Type B pancreatic cell (in vitro differentiated cells): Measurements from ENCODE around the gene TRPM6. TPM values are rescaled to one million over a fixed set of nuclear protein-coding genes. Genes with fewer than 3 reads are reported as not detected.

Source experiments
- DNase-seq: peaks from one replicate; pipeline ENCODE4 v3.0.0; 2021; ENCODE audit warnings: mixed read lengths; ENCODE audit not compliant: unreplicated experiment; ENCODE audit errors: extremely low spot score
- H3K27ac Mint-ChIP-seq: 2 replicates; pipeline ENCODE4 v1.8.0; 2021; ENCODE audit warnings: mild to moderate bottlenecking, mixed read lengths
- H3K27me3 Mint-ChIP-seq: 2 replicates; pipeline ENCODE4 v1.8.0; 2021; ENCODE audit warnings: mixed read lengths
- H3K36me3 Mint-ChIP-seq: 2 replicates; pipeline ENCODE4 v1.8.0; 2021; ENCODE audit warnings: mixed read lengths
- H3K4me1 Mint-ChIP-seq: one replicate; pipeline ENCODE4 v1.8.0; 2021; ENCODE audit warnings: mixed read lengths; ENCODE audit not compliant: unreplicated experiment
- H3K4me3 Mint-ChIP-seq: 2 replicates; pipeline ENCODE4 v1.8.0; 2021; ENCODE audit warnings: mild to moderate bottlenecking, mixed read lengths
- H3K9me3 Mint-ChIP-seq: 2 replicates; pipeline ENCODE4 v1.8.0; 2021; ENCODE audit warnings: mixed read lengths
- CTCF ChIP-seq: fragments of 200-600 bp; sonication (generic); conservative IDR thresholded peaks from 2 replicates; pipeline ENCODE4 v1.5.0; 2021; ENCODE audit warnings: antibody characterized with exemption, mild to moderate bottlenecking
- total RNA-seq: library from RNA; stranded (reverse); gene quantifications from 2 replicates; pipeline ENCODE4 v1.2.1, GENCODE V29; 2021; ENCODE audit warnings: low replicate concordance

Gene TRPM6
- total RNA-seq, 1 donor from 2014 or later: 1.4 TPM

DNA sequence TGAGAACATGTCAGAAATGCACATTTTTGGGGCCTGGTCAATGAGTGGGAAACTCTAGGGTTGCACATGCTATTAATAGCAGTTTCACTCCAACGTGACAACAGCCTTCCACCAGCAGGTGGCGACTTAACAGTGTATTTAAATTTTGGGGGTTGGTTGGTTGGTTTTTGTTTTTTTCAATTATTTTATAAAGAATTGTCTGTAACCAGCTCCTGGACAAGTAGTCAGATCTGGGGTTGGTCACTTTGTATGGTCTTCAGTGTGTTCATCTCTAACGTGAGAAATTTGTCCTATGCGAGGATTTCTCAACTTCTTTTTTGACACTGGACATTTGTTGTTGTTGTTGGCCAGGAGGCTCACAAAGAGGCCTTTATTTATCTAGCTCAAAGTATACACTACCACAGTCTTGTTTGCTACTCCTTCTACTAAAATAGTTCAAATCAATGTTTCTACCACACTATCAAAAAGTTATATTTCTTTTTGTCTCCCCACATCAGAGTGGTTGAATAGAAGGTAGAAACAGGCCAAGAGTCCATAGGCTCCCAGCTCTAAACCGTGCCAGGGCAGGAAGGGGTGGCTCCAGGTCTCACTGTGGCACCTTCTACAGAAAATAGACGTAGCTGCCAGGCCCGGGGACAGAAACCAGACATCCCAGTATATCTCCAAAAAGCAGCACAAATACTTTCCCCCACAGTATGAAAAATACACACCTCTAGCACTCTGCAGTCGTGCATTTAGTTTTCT, 110.4 kb downstream of the TRPM6 start:
- TF ChIP-seq CTCF: peak; percentile 91
- Mint-ChIP-seq H3K4me1 (peaks cover 5% of the 10 kb centered on the region), H3K36me3 (no peaks in the 10 kb centered on the region), H3K27ac (no peak overlapping the region), H3K9me3 (no peaks in the 10 kb centered on the region), H3K4me3 (no peak overlapping the region), H3K27me3 (peaks cover 3% of the 10 kb centered on the region)
- DNase-seq: no peak

GRCh38 chr9:74775396-74775795, 112.3 kb downstream of the TRPM6 start:
- Mint-ChIP-seq H3K9me3 (no peaks in the 10 kb centered on the region), H3K27me3 (peaks cover 12% of the 10 kb centered on the region), H3K27ac (no peak overlapping the region), H3K4me3 (no peak overlapping the region), H3K4me1 (peaks cover 5% of the 10 kb centered on the region), H3K36me3 (no peaks in the 10 kb centered on the region)
- DNase-seq: no peak
- TF ChIP-seq CTCF: no peak

DNA sequence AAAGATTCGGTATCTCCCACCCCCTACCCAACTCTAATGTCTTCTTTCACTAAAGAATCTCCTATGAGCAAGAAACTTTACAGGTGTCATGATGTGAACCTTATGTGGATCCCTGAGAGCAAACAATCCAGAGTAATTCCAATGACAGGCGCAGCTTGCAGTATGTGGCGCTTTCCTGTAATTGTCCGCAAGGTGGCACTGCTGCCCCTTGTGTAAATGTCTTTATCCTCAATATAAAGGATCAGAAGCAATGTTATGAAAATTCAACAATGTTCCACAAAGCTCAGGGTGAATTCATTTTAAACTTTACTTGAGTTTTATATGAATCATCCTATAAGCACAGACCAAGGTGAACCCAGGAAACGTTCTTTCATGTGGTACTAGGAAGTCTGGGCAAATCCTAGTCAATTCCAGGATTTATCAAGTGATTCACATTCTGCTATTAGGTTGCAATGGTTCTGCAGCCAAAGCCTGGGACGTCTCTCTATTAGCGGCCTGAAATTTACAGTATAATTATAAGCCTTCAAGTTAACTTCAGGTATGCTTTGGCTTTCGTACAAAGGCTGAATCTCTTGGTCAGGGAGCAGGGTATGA, 113.7 kb downstream of the TRPM6 start:
- Mint-ChIP-seq H3K9me3 (no peaks in the 10 kb centered on the region), H3K27me3 (peaks cover 12% of the 10 kb centered on the region), H3K4me1 (peaks cover 5% of the 10 kb centered on the region), H3K4me3 (no peak overlapping the region), H3K36me3 (no peaks in the 10 kb centered on the region), H3K27ac (peak overlapping the region; percentile 44)
- no peak for DNase-seq
- peak; percentile 95 for TF ChIP-seq CTCF

DNA sequence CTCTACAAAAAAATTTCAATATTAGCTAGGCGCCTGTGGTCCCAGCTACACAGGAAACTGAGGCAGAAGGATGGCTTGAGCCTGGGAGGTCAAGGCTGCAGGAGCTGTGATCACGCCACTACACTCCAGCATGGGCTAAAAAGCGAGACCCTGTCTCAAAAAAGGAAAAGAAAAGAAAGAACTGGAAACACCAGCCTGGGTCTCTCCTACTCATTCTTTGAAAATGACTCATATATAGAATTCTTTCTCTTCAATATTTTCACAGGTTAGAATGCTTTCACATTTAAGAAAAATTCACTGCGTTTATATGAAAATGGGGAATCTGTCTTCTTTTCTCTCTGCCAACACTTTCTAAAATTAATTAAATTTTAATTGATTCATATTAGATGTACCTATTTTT, 115.6 kb downstream of the TRPM6 start:
- no peak overlapping the region for H3K27ac Mint-ChIP-seq
- H3K36me3 Mint-ChIP-seq: no peaks in the 10 kb centered on the region
- H3K4me3 Mint-ChIP-seq: no peak overlapping the region
- no peak for DNase-seq
- peaks cover 18% of the 10 kb centered on the region for H3K27me3 Mint-ChIP-seq
- TF ChIP-seq CTCF: no peak
- peaks cover 5% of the 10 kb centered on the region for H3K4me1 Mint-ChIP-seq
- no peaks in the 10 kb centered on the region for H3K9me3 Mint-ChIP-seq

- no peak for DNase-seq
- Mint-ChIP-seq H3K36me3 (no peaks in the 10 kb centered on the region), H3K4me3 (no peak overlapping the region), H3K27me3 (peaks cover 18% of the 10 kb centered on the region), H3K27ac (no peak overlapping the region), H3K9me3 (no peaks in the 10 kb centered on the region), H3K4me1 (peaks cover 5% of the 10 kb centered on the region)
- no peak for TF ChIP-seq CTCF
Measured at GRCh38 chr9:74771672-74772071, 116.0 kb downstream of the TRPM6 start.
